GM18502 (cell line): ENCODE results near the gene YARS2.
"Not testable (repeated sequence)": the region's sequence is repeated elsewhere in the genome, so short reads cannot be mapped to it uniquely, and the experiment has no call there.

ENCODE experiments used
- ATAC-seq: cut with Tn5 transposase; IDR thresholded peaks from one replicate; pipeline ENCODE4 v1.9.1; 2021; ENCODE audit warnings: mild to moderate bottlenecking; ENCODE audit not compliant: unreplicated experiment, poor library complexity

Gene YARS2

GRCh38 chr12:32754111-32754510 is 1.6 kb downstream of the YARS2 start:
- ATAC-seq: no peak

GRCh38 chr12:32753605-32754004 is 2.1 kb downstream of the YARS2 start:
- ATAC-seq: no peak

GRCh38 chr12:32743264-32743663 is 12.4 kb downstream of the YARS2 start:
- ATAC-seq: no peak

GRCh38 chr12:32742133-32742532 is 13.6 kb downstream of the YARS2 start:
- no peak for ATAC-seq

- ATAC-seq: no peak
Measured at GRCh38 chr12:32739279-32739678, 16.4 kb downstream of the YARS2 start.

GRCh38 chr12:32737715-32738114 is 18.0 kb downstream of the YARS2 start:
- ATAC-seq: no peak

GRCh38 chr12:32736445-32736844 is 19.3 kb downstream of the YARS2 start:
- ATAC-seq: no peak

GRCh38 chr12:32734952-32735351 is 20.7 kb downstream of the YARS2 start:
- no peak for ATAC-seq

- ATAC-seq: no peak
Measured at GRCh38 chr12:32727237-32727636, 28.5 kb downstream of the YARS2 start.

- no peak for ATAC-seq
Measured at GRCh38 chr12:32726286-32726685, 29.4 kb downstream of the YARS2 start.

- ATAC-seq: not testable (repeated sequence)
Measured at GRCh38 chr12:32725308-32725707, 30.4 kb downstream of the YARS2 start.

- ATAC-seq: no peak
Measured at GRCh38 chr12:32718926-32719325, 36.8 kb downstream of the YARS2 start.

GRCh38 chr12:32714772-32715171 is 40.9 kb downstream of the YARS2 start:
- no peak for ATAC-seq

- no peak for ATAC-seq
Measured at GRCh38 chr12:32708926-32709325, 46.8 kb downstream of the YARS2 start.

GRCh38 chr12:32706335-32707024 is 49.2 kb downstream of the YARS2 start:
- no peak for ATAC-seq

GRCh38 chr12:32705783-32706182 is 49.9 kb downstream of the YARS2 start:
- no peak for ATAC-seq

- no peak for ATAC-seq
Measured at GRCh38 chr12:32702946-32703345, 52.8 kb downstream of the YARS2 start.

GRCh38 chr12:32702473-32702872 is 53.2 kb downstream of the YARS2 start:
- no peak for ATAC-seq

GRCh38 chr12:32699437-32699836 is 56.3 kb downstream of the YARS2 start:
- not testable (repeated sequence) for ATAC-seq

GRCh38 chr12:32698285-32698684 is 57.4 kb downstream of the YARS2 start:
- ATAC-seq: no peak

- ATAC-seq: no peak
Measured at GRCh38 chr12:32697445-32697844, 58.3 kb downstream of the YARS2 start.
